HepG2 (cell line): Measurements from ENCODE around the gene SHISA4. TPM values are rescaled to one million over a fixed set of nuclear protein-coding genes. Genes with fewer than 3 reads are reported as not detected.

Experiments
- HNF4G ChIP-seq, 2 experiments: sonication (generic) in 1 of 2; formaldehyde crosslinking in 1 of 2; IDR thresholded peaks; 2 replicates each; pipeline versions ENCODE4 v1.4.0 to v1.6.1; 2011 to 2020; ENCODE audit warnings: borderline replicate concordance in 2 of 2, low read depth in 2 of 2, mild to moderate bottlenecking in 2 of 2, low read length in 1 of 2, missing genetic modification reagents in 1 of 2, moderate library complexity in 1 of 2
- MYC ChIP-seq: sonication (generic); formaldehyde crosslinking; IDR thresholded peaks from 2 replicates; pipeline ENCODE4 v1.9.0; 2021; ENCODE audit warnings: missing genetic modification reagents, borderline replicate concordance
- NFRKB ChIP-seq: fragments of 450-650 bp; IDR thresholded peaks from 2 replicates; pipeline ENCODE4 v1.6.1; 2017
- PCBP2 ChIP-seq: fragments of 200-400 bp; formaldehyde crosslinking; optimal IDR thresholded peaks from 2 replicates; pipeline ENCODE3; 2018; ENCODE audit warnings: low read length, low read depth; ENCODE audit not compliant: poor library complexity, severe bottlenecking
- PHF21A ChIP-seq: sonication (generic); formaldehyde crosslinking; IDR thresholded peaks from 2 replicates; pipeline ENCODE4 v1.5.0; 2020; ENCODE audit warnings: mild to moderate bottlenecking, missing genetic modification reagents
- XRCC5 ChIP-seq: fragments of 200-400 bp; formaldehyde crosslinking; optimal IDR thresholded peaks from 2 replicates; pipeline ENCODE3; 2017; ENCODE audit warnings: mild to moderate bottlenecking, low read length
- ZFX ChIP-seq: sonication (generic); formaldehyde crosslinking; IDR thresholded peaks from 2 replicates; pipeline ENCODE4 v1.4.0; 2020; ENCODE audit warnings: mild to moderate bottlenecking, low read depth, missing genetic modification reagents, moderate library complexity
- ZNF274 ChIP-seq: sonication (generic); formaldehyde crosslinking; IDR thresholded peaks from 2 replicates; pipeline ENCODE4 v1.5.1; 2020; ENCODE audit warnings: mild to moderate bottlenecking, missing genetic modification reagents
- ZNF430 ChIP-seq: sonication (generic); formaldehyde crosslinking; IDR thresholded peaks from 2 replicates; pipeline ENCODE4 v1.9.0; 2021; ENCODE audit warnings: mild to moderate bottlenecking, missing genetic modification reagents
- ZNF770 ChIP-seq: sonication (generic); formaldehyde crosslinking; IDR thresholded peaks from 2 replicates; pipeline ENCODE4 v1.5.0; 2020; ENCODE audit warnings: mild to moderate bottlenecking, missing genetic modification reagents
- polyA plus RNA-seq, 8 experiments: library from polyadenylated mRNA; depleted of rRNA in 3 of 8; stranded (reverse) in 7 of 8; unstranded in 1 of 8; fragments of >200 nt; fragmentation: Illumina TruSeq in 4 of 8; extraction: Trizol in 4 of 8; gene quantifications; 2 replicates each; pipeline versions ENCODE4 v1.2.1 to v1.2.3, GENCODE V29; 2011 to 2016; ENCODE audit warnings: low read depth in 4 of 8, missing spikeins in 1 of 8, mixed read lengths in 1 of 8; ENCODE audit not compliant: insufficient read depth in 1 of 8
- total RNA-seq, 5 experiments: library from RNA; depleted of rRNA; stranded (reverse); fragments of >200 nt; fragmentation: Illumina TruSeq; extraction: Trizol; gene quantifications; 2 replicates each; pipeline ENCODE4 v1.2.3, GENCODE V29; 2016; ENCODE audit warnings: low read depth in 1 of 5
- TF ChIP-seq, protein P1 (sequence below), 2 experiments: IDR thresholded peaks; 2 replicates each; pipeline ENCODE4 v1.6.1; 2011 to 2012; ENCODE audit warnings: low read length in 2 of 2, borderline replicate concordance in 1 of 2, low read depth in 1 of 2, mild to moderate bottlenecking in 1 of 2, moderate library complexity in 1 of 2
- TF ChIP-seq, protein P2 (sequence below): sonication (generic); formaldehyde crosslinking; IDR thresholded peaks from 2 replicates; pipeline ENCODE4 v1.5.0; 2020; ENCODE audit warnings: missing genetic modification reagents
- TF ChIP-seq, protein P3 (sequence below): sonication (generic); formaldehyde crosslinking; IDR thresholded peaks from 2 replicates; pipeline ENCODE4; 2020; ENCODE audit warnings: missing genetic modification reagents, mild to moderate bottlenecking, borderline replicate concordance
- TF ChIP-seq, protein P4 (sequence below): sonication (generic); formaldehyde crosslinking; IDR thresholded peaks from 2 replicates; pipeline ENCODE4 v1.4.0; 2020; ENCODE audit warnings: low read depth, mild to moderate bottlenecking, missing genetic modification reagents

SHISA4 gene
- total and polyA plus RNA-seq, 2 of the 13 experiments (the other 11 are each of a cell fraction or from before 2014, with no cell fraction given), result 0.51 to 1.0 TPM

GRCh38 chr1:201941420-201942128, 52.9 kb downstream of the SHISA4 start (continued):
- TF ChIP-seq, protein P1, sequence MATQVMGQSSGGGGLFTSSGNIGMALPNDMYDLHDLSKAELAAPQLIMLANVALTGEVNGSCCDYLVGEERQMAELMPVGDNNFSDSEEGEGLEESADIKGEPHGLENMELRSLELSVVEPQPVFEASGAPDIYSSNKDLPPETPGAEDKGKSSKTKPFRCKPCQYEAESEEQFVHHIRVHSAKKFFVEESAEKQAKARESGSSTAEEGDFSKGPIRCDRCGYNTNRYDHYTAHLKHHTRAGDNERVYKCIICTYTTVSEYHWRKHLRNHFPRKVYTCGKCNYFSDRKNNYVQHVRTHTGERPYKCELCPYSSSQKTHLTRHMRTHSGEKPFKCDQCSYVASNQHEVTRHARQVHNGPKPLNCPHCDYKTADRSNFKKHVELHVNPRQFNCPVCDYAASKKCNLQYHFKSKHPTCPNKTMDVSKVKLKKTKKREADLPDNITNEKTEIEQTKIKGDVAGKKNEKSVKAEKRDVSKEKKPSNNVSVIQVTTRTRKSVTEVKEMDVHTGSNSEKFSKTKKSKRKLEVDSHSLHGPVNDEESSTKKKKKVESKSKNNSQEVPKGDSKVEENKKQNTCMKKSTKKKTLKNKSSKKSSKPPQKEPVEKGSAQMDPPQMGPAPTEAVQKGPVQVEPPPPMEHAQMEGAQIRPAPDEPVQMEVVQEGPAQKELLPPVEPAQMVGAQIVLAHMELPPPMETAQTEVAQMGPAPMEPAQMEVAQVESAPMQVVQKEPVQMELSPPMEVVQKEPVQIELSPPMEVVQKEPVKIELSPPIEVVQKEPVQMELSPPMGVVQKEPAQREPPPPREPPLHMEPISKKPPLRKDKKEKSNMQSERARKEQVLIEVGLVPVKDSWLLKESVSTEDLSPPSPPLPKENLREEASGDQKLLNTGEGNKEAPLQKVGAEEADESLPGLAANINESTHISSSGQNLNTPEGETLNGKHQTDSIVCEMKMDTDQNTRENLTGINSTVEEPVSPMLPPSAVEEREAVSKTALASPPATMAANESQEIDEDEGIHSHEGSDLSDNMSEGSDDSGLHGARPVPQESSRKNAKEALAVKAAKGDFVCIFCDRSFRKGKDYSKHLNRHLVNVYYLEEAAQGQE (IDR thresholded peaks at IDR 0.05; ENCODE audit: borderline replicate concordance in 1 of 2, low read depth in 1 of 2, low read length in 2 of 2), result peak in 1 of 2 experiments; percentile 35; a peak in 1 of 4 replicates
- no peak for TF ChIP-seq PCBP2
- no peak for TF ChIP-seq MYC (CRISPR knock-in tag)
- peak; percentile 67; the same call in 1 of the 2 replicates for TF ChIP-seq PHF21A (CRISPR knock-in tag)
- TF ChIP-seq, protein P2, sequence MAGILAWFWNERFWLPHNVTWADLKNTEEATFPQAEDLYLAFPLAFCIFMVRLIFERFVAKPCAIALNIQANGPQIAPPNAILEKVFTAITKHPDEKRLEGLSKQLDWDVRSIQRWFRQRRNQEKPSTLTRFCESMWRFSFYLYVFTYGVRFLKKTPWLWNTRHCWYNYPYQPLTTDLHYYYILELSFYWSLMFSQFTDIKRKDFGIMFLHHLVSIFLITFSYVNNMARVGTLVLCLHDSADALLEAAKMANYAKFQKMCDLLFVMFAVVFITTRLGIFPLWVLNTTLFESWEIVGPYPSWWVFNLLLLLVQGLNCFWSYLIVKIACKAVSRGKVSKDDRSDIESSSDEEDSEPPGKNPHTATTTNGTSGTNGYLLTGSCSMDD (CRISPR knock-in tag), result no peak
- TF ChIP-seq, protein P3, sequence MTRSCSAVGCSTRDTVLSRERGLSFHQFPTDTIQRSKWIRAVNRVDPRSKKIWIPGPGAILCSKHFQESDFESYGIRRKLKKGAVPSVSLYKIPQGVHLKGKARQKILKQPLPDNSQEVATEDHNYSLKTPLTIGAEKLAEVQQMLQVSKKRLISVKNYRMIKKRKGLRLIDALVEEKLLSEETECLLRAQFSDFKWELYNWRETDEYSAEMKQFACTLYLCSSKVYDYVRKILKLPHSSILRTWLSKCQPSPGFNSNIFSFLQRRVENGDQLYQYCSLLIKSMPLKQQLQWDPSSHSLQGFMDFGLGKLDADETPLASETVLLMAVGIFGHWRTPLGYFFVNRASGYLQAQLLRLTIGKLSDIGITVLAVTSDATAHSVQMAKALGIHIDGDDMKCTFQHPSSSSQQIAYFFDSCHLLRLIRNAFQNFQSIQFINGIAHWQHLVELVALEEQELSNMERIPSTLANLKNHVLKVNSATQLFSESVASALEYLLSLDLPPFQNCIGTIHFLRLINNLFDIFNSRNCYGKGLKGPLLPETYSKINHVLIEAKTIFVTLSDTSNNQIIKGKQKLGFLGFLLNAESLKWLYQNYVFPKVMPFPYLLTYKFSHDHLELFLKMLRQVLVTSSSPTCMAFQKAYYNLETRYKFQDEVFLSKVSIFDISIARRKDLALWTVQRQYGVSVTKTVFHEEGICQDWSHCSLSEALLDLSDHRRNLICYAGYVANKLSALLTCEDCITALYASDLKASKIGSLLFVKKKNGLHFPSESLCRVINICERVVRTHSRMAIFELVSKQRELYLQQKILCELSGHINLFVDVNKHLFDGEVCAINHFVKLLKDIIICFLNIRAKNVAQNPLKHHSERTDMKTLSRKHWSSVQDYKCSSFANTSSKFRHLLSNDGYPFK (CRISPR knock-in tag), result no peak; the same call in 1 of the 2 replicates
- peak; percentile 47; the same call in 1 of the 2 replicates for TF ChIP-seq ZNF770
- TF ChIP-seq, protein P4, sequence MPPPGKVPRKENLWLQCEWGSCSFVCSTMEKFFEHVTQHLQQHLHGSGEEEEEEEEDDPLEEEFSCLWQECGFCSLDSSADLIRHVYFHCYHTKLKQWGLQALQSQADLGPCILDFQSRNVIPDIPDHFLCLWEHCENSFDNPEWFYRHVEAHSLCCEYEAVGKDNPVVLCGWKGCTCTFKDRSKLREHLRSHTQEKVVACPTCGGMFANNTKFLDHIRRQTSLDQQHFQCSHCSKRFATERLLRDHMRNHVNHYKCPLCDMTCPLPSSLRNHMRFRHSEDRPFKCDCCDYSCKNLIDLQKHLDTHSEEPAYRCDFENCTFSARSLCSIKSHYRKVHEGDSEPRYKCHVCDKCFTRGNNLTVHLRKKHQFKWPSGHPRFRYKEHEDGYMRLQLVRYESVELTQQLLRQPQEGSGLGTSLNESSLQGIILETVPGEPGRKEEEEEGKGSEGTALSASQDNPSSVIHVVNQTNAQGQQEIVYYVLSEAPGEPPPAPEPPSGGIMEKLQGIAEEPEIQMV (CRISPR knock-in tag), result no peak
- peak; percentile 84 for TF ChIP-seq ZFX (CRISPR knock-in tag)
- no peak for TF ChIP-seq ZNF430
- TF ChIP-seq XRCC5, result peak; percentile 44
- no peak for TF ChIP-seq HNF4G (IDR thresholded peaks at IDR 0.05; ENCODE audit: borderline replicate concordance, low read depth, low read length)
- no peak for TF ChIP-seq HNF4G (CRISPR knock-in tag; IDR thresholded peaks at IDR 0.05; ENCODE audit: borderline replicate concordance, low read depth)
- TF ChIP-seq ZNF274 (CRISPR knock-in tag), result peak; percentile 49; the same call in 1 of the 2 replicates
- TF ChIP-seq NFRKB, result no peak
